Adrenal gland (tissue), 12 donors: Measurements from ENCODE around the gene GDPD4. TPM values are rescaled to one million over a fixed set of nuclear protein-coding genes. Genes with fewer than 3 reads are reported as not detected.

ENCODE experiments used
- DNase-seq, 7 donors: peaks; one replicate each; pipeline ENCODE4 v3.0.0-alpha.2; 2019 to 2020
- H3K27ac ChIP-seq, 5 donors: fragments of 200-600 bp; sonication (generic) in 4 of 5; 1 replicate in 3 of 5; 2 replicates in 2 of 5; pipeline versions ENCODE4 v1.5.1 to v1.8.0; 2016 to 2020; ENCODE audit warnings: mild to moderate bottlenecking in 1 of 5
- H3K27me3 ChIP-seq: fragments of 200-600 bp; 2 replicates; pipeline ENCODE4 v1.8.0; 2021
- H3K36me3 ChIP-seq, 2 donors: fragments of 200-600 bp; replicated peaks in 1 of 2; 1 replicate in 1 of 2; 2 replicates in 1 of 2; pipeline versions ENCODE4 v1.5.1 to v1.8.0; 2018 to 2022
- H3K4me1 ChIP-seq, 2 donors: fragments of 200-600 bp; replicated peaks in 1 of 2; 1 replicate in 1 of 2; 2 replicates in 1 of 2; pipeline versions ENCODE4 v1.5.1 to v1.8.0; 2018 to 2021
- H3K4me3 ChIP-seq, 4 donors: fragments of 200-600 bp; sonication (generic) in 3 of 4; one replicate each; pipeline ENCODE4 v1.5.1; 2016 to 2018
- H3K9me3 ChIP-seq, 3 donors: fragments of 200-600 bp; sonication (generic) in 1 of 3; replicated peaks in 1 of 3; 1 replicate in 2 of 3; 2 replicates in 1 of 3; pipeline versions ENCODE4 v1.5.1 to v1.8.0; 2016 to 2021
- CTCF ChIP-seq, 6 experiments: fragments of 450-650 bp in 4 of 6; fragments of 200-600 bp in 2 of 6; sonication (generic) in 1 of 6; IDR thresholded peaks; 1 replicate in 5 of 6; 2 replicates in 1 of 6; pipeline versions ENCODE4 v1.5.1 to v1.8.0; 2016 to 2021; ENCODE audit warnings: antibody characterized with exemption in 6 of 6, mild to moderate bottlenecking in 2 of 6, moderate library complexity in 1 of 6
- POLR2A ChIP-seq, 2 donors: fragments of 450-650 bp; IDR thresholded peaks; one replicate each; pipeline ENCODE4 v1.6.1; 2017; ENCODE audit warnings: antibody characterized with exemption in 2 of 2, mild to moderate bottlenecking in 2 of 2, moderate library complexity in 1 of 2
- WGBS, 4 donors: extraction: QIAGEN DNeasy Blood & Tissue Kit in 2 of 4; methylation state at CpG; one replicate each; pipeline versions ENCODE4 v1.1.5 to v1.1.7; 2013 to 2017; 5-methylcytosine and 5-hydroxymethylcytosine counted together
- intact Hi-C, 2 donors: fragments of 100-400 bp; cut with DNase I; formaldehyde crosslinking; loops; one replicate each; pipeline versions ENCODE4 v1.14.1 to v1.15.0; 2022 to 2023
- polyA plus RNA-seq, 3 donors: library from polyadenylated mRNA; stranded (reverse); fragments of 200-250 nt in 2 of 3; fragments of 350-450 nt in 1 of 3; fragmentation: Illumina TruSeq in 1 of 3; extraction: RNeasy Lipid Tissue Mini Kit (QIAGEN cat#74804) in 1 of 3; gene quantifications; one replicate each; pipeline ENCODE4 v1.2.3, GENCODE V29; 2013 to 2014
- total RNA-seq, 9 donors: library from RNA; depleted of rRNA in 4 of 9; stranded (reverse); fragments of >200 nt in 4 of 9; fragments of 120-200 nt in 1 of 9; fragmentation: NEBNext Ultra II Directional in 1 of 9; extraction: Animal tissue kit (Norgen Biotek cat#: 25700) in 1 of 9; gene quantifications; one replicate each; pipeline versions ENCODE4 v1.1.0 to v1.2.4, GENCODE V29; 2013 to 2023
- donor health status: healthy with polysubstance abuse.
- donor health status: Bipolar disorder and iron deficiency.
- donor health status: DM: yes; HTN: yes; CAD: no.
- donor health status: DM: no; HTN: no; CAD: no.
- donor health status: DM: no; HTN: no; CAD: no.
- donor health status: DM: yes; HTN: yes; CAD: no.

GDPD4 gene
- total and polyA plus RNA-seq, 12 donors = 0.88 to 2.3 TPM; not detected in 10

GRCh38 chr11:77231800-77232199 is 69.7 kb downstream of the GDPD4 start:
- H3K4me1 ChIP-seq = no peaks in the 10 kb centered on the region
- H3K36me3 ChIP-seq = no peaks in the 10 kb centered on the region
- DNase-seq = no peak
- H3K27me3 ChIP-seq = no peaks in the 10 kb centered on the region
- WGBS, 4 donors = 82 to 95% (median 89%) methylated on average over 1 of the region's 1 CpG
- TF ChIP-seq CTCF (IDR thresholded peaks at IDR 0.05) (no peak), POLR2A (IDR thresholded peaks at IDR 0.05) (no peak)
- H3K9me3 ChIP-seq = no peaks in the 10 kb centered on the region
- H3K4me3 ChIP-seq = no peak overlapping the region
- H3K27ac ChIP-seq = no peak overlapping the region
- intact Hi-C loops = no loop called here

DNA sequence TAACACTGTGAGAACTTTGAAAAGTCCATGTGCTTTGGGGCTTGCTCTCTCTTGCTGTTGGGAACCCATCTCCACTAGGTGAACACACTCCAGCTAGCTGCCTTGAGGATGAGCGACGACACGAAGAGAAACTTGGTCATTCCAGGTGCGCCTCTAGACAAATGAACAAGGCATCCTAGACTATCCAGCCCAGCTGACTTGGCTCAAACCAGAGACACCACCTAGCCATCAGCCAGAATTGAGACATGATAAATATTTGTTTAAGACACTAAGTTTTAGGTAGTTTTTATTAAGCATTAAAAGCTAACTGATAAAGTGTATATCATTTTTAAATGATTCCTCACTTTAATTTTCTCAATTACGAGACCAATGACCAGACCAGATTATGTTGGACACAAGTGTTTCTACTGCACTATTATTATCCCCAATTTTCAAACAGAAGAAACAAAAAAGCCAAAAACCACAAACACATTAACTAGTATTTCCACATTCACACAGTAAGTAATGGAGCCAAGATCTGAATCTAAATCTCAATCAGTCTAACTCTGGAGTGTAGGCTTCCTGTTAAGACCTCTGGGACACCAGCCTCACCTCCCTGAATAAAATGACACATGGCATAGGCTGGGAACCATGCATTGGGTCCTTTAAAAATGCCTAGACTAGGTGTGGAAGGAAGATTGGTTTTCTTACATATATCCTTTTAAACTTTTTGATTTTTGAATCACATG is 70.4 kb downstream of the GDPD4 start:
- H3K36me3 ChIP-seq = no peaks in the 10 kb centered on the region
- no peak overlapping the region for H3K27ac ChIP-seq
- no peak for TF ChIP-seq CTCF (IDR thresholded peaks at IDR 0.05)
- TF ChIP-seq POLR2A (IDR thresholded peaks at IDR 0.05) = no peak
- H3K4me1 ChIP-seq = no peaks in the 10 kb centered on the region
- WGBS, 4 donors = 85 to 96% (median 94%) methylated on average over 5 of the region's 5 CpGs
- H3K9me3 ChIP-seq = no peaks in the 10 kb centered on the region
- intact Hi-C loops = no loop called here
- H3K4me3 ChIP-seq = no peak overlapping the region
- H3K27me3 ChIP-seq = no peaks in the 10 kb centered on the region
- no peak for DNase-seq

DNA sequence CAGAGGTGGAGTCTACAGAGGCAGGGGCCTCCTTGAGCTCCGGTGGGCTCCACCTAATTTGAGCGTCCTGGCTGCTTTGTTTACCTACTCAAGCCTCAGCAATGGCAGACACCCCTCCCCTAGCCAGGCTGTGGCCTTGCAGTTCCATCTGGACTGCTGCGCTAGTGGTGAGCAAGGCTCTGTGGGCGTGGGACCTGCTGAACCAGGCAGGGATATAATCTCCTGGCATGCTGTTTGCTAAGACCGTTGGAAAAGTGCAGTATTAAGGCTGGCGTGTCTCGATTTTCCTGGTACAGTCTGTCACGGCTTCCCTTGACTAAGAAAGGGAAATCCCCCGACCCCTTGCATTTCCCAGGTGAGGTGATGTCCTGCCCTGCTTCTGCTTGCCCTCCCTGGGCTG is 77.7 kb downstream of the GDPD4 start:
- intact Hi-C loops = no loop called here
- WGBS, 4 donors = 69 to 95% (median 86%) methylated on average over 6 to 9 of the region's 9 CpGs
- no peak for TF ChIP-seq POLR2A (IDR thresholded peaks at IDR 0.05)
- no peak for TF ChIP-seq CTCF (IDR thresholded peaks at IDR 0.05)

DNA sequence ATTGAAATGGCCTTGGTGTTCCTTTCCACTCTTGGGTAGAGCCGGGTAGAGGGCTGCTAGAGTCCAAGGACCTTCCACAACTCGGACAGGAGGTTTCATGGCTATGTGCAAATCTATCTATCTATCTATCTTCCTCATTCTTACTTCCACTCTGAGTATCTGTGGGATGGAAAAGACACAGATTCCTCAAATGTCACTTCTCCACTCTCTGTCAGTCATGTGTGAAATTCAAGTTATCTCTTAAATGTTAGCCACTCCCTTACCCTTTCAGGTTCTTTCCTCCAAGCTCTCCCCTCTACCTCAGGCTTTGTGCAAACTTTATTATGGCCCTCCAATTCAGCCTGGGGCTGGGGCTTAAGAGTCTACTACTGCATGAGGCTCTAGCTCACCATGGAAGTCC is 84.3 kb downstream of the GDPD4 start:
- Histone ChIP-seq H3K4me1 (no peaks in the 10 kb centered on the region), H3K9me3 (no peaks in the 10 kb centered on the region), H3K27ac (no peak overlapping the region), H3K27me3 (no peaks in the 10 kb centered on the region), H3K4me3 (no peak overlapping the region), H3K36me3 (peaks cover 0 to 28% of the 10 kb centered on the region in 2 donors)
- WGBS, 4 donors = 45 to 56% (median 52%) methylated on average over 2 of the region's 2 CpGs
- intact Hi-C loops = no loop called here
- TF ChIP-seq POLR2A (IDR thresholded peaks at IDR 0.05) (no peak), CTCF (IDR thresholded peaks at IDR 0.05) (no peak)
- DNase-seq = no peak

More for the DNA sequence above, 77.7 kb downstream of the GDPD4 start:
- Histone ChIP-seq H3K4me3 (no peak overlapping the region), H3K27ac (no peak overlapping the region), H3K36me3 (no peaks in the 10 kb centered on the region), H3K4me1 (no peaks in the 10 kb centered on the region), H3K27me3 (no peaks in the 10 kb centered on the region), H3K9me3 (no peaks in the 10 kb centered on the region)
- no peak for DNase-seq
